Measurements from ENCODE around the gene RGR.

DNA sequence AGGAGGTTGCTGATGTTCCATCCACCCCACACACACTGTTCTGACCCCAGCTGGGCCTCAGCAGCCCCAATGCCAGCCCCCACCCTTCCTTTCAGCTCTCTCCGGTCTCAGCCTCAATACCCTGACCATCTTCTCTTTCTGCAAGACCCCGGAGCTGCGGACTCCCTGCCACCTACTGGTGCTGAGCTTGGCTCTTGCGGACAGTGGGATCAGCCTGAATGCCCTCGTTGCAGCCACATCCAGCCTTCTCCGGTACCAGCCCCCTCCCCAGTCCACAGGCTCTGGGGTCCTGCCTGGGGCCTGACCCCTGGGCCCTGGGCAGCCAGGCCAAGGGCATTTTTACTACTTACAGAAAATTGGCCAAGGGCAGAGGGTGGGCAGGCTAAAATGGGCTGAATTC, 2.6 kb downstream of the RGR start:
- TF ChIP-seq EZH2phosphoT487 (IDR thresholded peaks at IDR 0.05) (no peak), CTCF (IDR thresholded peaks at IDR 0.05) (no peak), EZH2 (IDR thresholded peaks at IDR 0.05) (no peak)
